Globus pallidus (tissue), 1 donor: ENCODE results near the gene RTN4R.
"Not testable (repeated sequence)": the region's sequence is repeated elsewhere in the genome, so short reads cannot be mapped to it uniquely, and the experiment has no call there.

Experiments
- DNase-seq: peaks from one replicate; pipeline ENCODE4 v3.0.0-alpha.2; 2015; ENCODE audit warnings: low spot score

Gene RTN4R

DNA sequence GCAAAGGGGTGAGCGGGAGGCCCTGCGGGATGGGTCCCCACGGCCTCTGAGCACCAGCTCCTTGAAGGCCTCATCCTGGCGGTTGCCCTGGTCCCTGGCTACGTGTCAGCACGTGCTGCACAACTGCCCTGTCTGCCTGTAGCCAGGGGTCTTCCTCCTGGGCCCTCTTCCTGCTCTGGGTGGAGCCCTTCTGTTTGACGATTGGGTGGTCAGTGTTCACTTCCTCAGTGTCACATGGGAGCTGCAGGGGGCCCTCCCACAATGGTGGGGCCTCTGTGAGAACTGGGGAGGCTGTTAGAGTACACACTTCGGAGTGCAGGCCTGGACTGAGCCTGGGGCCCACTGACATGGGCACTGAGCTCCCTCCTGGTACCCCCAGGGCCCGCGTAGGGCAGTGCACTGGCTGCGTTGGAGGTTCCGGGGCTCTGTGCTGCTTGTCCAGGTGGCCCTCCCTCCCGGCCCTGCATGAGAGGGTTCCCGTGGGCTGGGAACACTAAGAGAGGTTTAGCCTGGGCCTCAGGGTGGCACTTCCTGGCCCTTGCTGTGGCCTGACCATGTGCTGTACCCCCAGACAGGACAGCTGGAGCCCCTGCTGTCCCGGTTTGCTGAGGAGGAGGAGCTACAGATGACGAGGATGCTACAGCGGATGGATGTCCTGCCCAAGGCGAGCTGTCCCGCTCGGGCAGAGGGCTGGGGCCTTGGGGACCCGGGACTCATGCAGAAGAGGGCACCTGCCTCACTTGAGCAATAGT lies 38.0 kb upstream of the RTN4R start:
- no peak for DNase-seq

DNA sequence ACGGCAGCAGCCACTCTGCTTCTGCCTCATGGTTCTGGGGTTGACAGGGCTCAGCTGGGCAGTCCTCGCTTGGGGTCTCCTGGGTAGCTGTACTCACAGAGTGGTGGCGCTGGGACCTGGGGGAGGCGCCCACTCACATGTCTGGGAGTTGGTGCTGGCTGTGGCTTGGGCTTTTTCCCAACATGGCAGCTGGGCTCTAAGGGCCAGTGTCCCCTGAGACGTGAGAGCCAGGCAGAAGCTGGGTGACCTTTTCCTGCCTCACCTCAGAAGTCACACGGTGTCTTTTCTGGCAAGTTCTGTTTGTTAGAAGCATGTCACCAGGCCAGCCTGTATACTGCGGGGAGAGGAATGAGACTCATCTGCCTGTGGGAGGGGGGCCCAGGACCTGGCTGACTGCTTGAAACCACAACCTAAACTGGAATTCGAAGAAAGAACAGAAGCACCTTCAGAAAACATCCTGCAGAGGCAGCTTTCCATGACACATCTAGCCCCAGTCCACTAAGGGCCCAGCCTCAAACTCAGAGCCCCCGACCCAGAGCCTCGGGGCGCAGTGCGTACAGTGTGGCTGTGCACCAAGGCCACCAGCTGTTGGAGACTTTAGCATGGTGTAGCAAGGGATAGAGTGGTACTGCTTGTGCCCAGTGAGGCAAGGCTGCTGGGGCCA lies 37.2 kb upstream of the RTN4R start:
- not testable (repeated sequence) for DNase-seq

DNA sequence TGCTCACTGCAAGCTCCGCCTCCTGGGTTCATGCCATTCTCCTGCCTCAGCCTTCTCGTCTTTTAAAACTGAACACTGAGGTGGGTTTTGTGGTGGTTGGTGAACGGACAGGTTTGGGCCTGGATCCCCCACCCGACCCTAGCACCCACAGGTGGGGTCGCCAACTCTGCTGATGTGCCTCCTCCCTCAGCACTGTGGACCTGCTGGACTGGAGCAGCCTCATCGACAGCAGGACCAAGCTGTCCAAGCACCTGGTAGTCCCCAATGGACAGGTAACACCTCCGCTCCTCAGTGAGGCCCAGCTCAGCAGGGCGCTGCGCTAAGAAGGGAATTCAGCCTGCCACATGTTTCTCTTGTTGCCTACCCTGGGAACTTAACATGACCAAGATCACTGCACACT lies 36.5 kb upstream of the RTN4R start:
- no peak for DNase-seq

DNA sequence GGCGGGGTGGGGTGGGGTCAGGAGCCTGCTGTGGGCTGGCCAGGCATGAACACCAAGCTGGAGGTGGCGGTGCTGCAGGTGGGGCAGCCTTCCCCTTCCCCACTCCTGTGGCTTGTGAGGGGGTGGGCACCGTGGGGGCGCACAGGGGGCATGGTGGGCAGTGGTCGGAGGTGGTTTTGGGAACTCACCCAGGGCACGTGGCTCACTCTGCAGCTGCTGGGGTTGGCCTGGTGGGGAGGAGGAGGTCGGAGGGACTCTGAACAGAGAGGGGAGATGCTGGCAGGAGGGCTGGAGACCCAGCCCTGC lies 35.1 kb upstream of the RTN4R start:
- DNase-seq, result not testable (repeated sequence)

DNA sequence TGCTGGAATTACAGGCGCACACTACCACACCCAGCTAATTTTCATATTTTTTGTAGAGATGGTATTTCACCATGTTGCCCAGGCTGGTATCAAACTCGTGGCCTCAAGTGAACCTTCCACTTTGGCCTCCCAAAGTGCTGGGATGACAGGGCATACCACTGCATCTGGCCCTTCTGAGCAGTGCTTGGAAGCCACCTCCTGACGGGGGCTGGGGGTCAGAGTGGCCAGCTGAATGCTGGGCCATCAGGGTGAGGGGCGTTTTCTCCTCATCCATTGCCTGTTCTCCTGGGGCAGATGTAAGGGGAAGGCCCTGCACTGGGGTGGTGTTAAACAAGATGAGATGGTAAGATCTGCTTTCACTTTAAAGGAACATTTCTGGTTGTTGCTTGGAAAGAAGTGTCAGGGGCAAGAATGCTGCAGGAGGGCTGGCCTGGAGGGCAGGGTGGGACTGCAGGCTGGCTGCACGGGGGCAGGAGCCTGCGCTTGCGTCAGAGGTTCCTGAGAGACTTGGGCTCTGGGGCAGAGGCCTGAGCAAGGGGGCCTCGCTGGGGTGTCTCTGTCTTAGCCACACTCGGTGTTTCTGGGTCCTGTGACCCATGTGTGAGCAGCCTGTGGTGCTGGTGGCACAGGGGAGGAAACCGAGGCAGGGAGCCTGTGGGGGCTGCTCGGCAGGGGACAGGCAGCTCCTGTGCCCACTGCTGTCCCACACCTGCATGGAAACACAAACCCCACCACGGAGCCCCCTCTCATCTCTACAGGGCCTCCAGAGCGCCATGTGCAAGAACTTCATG lies 34.5 kb upstream of the RTN4R start:
- no peak for DNase-seq

DNA sequence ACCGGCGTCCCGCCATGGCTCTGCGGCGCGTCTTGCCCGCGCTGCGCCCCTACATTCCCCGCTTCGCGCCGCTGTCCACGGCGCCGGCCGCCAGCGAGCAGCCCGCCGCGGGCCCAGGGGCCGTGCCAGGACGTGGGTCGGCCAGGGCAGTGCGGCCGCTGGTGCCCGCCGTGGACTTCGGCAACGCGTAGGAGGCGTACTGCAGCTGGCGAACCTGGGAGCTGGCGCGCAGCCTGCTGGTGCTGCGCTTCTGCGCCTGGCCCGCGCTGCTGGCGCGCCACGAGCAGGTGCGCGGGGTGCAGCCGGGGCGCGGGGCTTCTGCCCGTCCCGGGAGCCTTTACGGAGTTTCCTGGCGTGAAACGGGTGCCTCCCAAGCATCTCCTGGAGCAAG lies 31.6 kb upstream of the RTN4R start:
- no peak for DNase-seq

DNA sequence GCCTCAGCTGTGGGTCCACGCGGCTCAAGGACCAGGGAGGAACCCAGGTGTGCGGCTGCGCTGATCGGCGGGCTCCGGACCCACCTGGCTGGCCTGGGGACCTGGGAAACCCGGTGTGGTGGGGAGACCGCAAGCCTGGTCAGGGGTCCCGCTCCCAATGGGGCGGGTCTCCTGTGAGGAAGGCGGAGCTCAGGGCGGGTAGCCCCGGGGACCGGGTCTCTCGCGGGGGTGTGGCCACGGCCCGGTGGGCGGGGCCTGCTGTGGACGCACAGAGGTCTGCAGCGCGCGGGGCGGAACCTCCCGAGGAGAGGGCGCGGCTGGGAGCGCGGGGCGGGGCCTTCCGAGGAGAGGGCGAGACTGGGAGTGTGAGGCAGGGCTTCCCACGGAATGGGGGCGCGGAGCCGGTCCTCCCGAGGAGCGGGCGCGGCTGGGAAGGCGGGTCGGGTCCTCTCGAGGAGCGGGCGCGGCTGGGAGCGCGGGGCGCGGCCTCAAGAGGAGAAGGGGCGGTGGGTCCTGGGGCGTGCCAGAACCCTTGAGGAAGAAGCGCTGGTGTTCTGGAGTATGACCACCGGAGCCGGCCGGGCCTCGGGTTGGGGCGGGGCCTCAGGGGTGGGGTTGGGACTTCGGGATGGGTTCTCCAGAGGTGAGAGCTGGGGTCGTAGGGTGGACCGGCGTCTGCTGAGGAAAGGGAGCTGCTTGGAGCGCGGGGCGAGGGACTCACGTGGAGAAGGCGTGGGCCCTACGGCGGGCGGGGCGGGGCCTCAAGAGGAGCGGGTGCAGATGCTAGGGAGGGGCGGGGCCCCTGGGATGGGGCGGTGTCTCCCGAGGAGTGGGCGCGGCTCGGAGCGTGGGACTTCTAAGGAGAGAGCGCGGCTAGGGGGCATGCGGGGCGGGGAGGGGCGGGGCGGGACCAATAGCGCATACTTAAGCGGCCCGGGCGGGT lies 31.0 kb upstream of the RTN4R start:
- DNase-seq, result peak; percentile 34

DNA sequence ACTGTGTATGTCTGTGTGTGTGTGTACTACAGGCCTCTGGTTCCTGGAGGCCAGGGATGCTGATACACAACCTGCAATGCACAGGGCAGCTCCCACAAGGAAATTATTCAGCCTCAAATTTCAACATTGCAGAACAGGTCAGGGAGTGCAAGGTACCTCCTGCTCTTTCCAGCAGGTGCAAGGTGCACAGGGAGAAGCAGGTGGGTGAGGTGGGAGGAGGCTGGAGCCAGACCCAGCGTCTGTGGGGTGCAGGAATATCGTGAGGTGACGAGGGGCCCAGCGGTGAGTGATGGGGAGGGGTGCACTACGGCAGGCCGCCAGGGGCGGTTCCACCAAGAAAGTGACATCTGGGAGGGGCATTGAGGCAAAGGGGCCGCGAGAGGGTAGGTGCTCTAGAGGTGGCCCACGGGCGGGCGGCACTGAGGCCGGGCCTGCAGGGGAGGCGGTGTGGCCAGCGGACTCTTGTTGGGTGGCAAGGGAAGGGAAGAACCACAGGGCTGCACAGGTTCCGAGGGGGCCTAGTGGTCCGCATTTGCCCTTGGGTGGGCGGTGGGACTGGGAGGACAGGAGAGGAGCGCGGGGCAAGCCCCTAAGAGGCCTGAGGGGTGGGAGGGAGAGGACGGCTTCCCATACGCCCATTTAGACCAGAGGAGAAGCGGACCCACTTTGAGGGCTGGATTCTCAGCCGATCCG lies 30.1 kb upstream of the RTN4R start:
- no peak for DNase-seq

DNA sequence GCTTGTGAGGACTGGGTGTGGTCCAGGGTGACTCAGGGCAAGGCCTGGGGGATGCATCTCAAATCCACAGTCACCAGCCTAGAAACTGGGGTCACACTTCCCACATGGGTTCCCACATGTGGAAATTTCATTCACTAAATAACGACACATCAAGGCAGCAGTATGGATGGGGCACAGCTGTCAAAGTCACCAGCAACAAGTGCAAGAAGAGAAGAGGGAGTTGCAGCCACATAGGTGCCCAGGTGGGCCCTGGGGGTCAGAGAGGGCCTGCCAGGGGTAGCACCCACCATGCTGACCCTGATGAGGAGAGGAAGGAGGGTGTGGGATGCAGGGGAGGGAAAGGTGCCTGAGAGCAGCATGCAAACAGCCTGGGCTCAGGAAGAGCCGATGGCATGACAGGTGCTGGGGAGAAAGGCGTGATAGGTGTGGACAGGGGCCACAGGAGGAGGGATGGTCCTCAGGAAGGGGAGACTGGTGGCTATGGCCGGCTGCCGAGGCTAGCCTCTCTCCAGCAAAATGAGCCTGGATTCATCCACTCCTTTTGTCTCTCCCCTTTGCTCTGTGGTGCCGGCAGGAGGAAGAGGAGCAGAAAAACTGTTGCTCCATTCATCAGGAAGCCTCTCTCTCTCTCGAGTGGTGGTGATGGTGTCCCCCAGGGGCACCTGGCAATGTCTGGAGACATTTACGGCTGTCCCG lies 29.4 kb upstream of the RTN4R start:
- DNase-seq, result no peak

DNA sequence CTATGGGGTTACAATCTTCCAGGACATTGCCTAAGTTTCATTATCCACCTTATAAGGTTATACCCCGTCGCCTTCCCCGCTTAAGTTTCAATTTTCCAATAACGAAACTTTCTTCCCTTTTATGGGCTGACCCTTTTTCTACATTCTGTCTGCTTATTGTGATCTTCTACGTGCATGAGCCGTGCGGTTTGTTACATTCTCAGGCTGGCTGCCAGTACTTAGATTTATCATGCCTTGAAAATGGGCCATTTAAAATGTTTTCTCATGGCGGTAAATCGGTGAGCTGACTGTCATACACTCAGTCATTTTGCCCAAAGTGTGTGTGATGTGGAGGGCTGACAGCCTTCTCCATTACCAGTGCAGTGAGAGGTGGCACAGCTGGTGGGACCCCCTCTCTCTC lies 28.5 kb upstream of the RTN4R start:
- DNase-seq, result no peak

DNA sequence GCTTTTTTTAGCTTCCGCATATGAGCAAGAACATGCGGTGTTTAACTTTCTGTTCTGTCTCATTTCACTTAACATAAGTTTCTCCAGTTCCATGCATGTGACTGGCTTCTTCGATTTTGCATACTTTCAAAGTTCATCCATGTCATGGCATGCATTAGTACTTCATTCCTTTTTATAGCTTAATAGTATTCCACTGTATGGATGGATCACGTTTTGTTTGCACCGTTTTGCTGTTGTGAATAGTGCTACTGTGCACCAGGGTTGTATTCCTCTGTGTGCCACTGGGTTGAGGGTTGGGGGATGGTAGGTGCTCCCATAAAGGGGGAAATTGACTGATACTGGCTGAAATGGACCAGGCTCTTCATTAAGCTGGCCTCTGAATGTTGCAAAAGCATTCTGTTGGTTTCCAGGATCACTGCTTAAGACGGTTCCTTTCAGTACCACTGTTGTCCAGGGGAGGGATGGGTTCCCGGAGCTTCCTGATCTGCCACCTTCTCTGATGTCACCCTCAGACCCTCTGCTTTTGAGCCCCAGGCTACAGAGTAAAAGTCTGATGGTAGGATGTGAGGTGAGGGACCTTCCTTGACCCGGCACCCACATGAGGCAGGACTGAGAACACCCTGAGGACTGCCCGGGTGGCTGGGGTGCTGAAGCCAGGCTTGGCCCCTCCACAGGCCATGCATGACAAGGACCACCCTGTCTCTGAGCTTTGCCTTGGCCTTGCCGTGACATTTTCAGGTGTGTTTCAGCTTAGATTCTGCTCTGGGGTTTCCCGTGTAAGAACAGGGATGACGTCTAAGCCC lies 27.3 kb upstream of the RTN4R start:
- no peak for DNase-seq

DNA sequence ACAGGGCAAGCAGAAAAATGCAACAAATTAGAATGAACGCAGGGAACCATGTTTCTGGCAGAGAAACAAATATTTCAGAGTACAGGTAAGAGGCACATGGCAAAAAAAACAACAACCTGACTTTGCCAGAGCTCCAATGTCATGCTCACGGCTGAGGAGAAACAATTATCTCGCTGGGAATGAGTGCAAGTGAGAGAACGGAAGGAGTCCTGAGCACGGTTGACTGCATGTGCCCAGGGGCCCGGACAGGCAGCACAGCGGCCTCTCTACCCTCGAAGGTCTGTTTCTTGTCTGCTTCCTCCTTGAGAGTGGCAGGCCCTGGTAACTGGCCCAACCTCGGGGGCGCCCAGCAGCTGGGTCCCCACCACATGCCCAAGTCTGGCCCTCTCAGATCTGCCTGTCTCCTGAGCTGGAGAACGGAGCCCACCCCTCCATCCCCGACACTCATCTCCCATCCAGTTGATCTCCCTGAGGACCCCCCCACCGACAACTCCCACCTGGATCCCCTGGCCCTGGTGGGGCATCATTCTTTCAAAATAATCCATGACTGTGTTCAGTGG lies 24.6 kb upstream of the RTN4R start:
- DNase-seq, result no peak

DNA sequence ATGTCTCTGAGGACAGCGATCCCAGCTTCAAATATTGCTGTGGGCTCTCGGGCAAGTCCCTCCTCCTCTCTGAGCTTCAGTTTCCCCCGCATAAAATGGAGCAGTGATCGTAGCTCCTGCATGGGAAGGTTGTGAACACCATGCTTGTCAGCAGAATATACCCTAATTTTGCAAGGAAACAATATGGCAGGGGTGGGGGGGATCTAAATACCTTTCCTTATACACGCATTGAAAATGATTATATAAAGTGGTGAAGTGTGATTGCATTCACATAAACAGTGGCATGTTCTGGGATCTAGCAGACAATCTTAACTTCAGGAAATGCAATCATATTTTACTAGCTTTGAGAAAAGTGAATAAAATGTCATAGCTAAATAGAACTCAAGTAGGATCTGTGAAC lies 24.0 kb upstream of the RTN4R start:
- DNase-seq, result no peak

DNA sequence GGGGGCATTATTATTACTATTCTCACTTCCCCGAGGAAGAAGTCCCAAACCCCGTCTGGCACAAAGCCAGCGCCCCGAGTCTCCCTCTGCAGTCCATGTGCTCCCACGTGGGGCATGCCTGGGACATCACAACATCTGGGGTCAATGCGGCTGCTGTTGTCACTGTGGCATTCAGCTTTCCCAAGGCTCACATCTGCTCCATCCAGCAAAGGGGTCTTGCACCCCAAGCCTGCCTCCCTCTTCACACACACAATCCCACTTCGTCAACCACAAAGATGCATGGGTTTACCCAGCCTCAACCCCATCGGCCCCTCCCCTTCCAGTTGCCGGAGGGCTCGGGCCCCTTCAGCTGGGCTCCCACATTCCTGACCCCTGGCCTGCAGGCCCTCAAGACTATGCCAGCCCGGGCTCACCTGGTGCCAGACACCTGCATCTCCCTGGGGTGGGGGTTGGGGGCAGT lies 23.5 kb upstream of the RTN4R start:
- no peak for DNase-seq

DNA sequence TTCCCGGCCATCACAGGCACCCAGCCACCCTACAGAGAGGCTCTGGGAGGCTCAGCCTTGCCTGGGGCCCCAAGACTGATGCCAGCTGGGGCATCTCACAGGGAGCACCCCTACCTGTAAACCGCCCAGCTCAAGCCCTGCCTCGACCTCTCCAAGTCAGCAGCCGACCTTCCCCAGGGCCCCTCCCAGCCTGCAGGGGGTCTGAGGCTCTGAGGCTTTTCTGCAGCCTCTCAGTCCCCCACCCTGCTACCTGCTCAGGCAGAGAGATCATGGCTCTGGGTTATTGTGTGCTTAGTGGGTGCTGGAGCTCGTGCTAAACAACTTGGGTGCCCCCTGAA lies 23.1 kb upstream of the RTN4R start:
- DNase-seq, result no peak

DNA sequence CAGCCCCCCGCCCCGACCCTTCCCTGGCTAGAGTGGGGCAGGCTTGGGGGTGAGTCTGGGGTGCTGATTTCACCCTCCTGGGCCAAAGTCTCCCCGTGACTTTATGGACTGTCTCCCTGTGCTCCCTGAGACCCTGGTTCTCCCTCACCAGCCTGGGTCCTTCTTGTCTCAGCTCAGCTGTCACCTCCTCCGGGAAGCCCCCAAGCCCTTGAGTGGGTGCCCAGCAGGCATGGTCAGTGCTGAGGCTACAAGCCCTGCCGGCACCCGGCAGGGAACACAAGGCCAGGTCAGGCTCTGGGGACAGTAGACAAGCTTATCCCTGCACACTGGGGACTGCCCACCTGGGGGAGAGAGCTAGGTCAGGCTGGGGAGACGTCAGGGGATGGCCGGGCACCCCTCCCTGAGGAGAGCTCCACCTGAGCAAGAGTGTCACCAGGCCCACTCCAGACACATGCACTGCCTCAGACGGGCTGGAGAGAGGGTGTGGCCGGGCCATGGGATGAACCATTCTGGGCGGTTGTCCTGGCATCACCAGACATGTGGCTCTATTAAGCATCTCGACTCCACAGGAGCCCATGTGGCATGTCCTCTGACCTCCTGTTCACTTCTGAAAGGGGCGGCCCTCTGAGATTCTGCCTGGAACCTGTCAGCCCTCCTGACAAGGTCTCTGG lies 22.6 kb upstream of the RTN4R start:
- DNase-seq, result no peak

DNA sequence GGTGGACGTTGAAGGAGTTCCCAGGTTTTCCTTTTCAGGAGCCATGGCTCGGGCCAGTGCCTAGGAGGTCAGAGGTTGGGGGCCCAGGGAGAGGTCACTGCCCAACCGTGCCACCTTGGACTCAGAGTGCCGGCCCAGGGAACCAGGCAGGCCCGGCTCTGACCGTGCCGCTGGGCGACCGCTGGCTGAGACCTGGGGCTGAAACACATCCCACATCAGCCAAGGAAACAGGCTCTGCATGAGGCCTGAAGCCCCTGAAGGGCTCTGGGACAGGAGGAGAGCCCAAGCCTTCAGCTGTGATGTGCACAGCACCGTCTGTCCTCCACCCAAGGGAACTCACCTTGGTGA lies 21.9 kb upstream of the RTN4R start:
- no peak for DNase-seq

DNA sequence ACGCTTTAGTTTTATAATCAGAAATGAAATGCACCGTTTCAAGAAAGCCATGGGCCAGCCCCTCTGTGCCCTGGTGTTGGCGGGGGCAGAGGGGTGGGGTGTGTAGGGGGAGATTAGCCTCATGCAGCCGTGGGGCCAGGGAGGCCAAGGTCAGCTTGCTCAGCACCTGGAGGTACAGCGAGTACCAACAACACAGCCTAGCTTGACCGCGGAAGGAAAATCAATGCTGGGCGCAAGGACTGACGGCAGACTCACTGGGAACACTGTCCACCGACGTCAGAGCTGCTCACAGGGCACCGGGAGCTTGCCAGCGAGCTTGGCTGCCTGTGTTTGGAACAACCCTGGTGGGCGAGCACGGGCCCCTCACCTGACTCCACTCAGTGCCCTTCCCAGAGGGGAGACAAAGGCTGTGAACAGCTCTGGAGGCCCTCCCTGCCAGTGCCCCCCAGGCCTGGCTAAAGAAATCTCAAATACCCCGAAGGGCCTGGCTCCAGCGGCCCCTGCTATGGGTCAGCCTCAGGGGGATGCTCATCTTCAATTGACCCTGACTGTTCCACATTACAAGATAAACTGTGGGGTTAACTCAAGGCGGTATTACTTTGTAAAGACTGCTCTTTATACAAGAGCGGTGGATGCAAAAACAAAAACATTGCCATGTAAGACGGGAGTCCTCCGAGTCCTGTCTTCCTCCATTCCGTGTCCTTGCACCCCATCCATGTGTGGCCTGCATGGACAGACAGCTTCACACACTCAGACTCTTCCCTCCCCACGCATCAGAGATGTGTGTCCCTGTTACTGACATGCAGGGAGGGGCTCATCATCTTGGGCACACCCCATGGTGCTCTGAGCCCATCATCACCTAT lies 21.3 kb upstream of the RTN4R start:
- DNase-seq, result not testable (repeated sequence)
